ENCODE data around the gene STEAP2.
"Not testable (repeated sequence)": the region's sequence is repeated elsewhere in the genome, so short reads cannot be mapped to it uniquely, and the experiment has no call there.

STEAP2 gene

DNA sequence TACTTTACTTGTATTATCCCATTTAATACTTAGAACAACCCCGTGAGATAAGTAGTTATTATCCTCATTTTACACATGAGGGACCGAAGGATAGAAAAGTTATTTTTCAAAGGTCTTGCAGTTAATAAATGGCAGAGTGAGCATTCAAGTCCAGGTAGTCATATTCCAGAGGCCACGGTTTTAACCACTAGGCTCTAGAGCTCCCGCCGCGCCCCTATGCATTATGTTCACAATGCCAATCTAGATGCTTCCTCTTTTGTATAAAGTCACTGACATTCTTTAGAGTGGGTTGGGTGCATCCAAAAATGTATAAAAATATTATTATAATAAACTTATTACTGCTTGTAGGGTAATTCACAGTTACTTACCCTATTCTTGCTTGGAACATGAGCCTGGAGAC lies 22.0 kb downstream of the STEAP2 start:
- no peak for DNase-seq (ENCODE audit: low read depth, low spot score)

- DNase-seq (ENCODE audit: low read depth, low spot score) = no peak
These were observed 25.3 kb downstream of the STEAP2 start for GRCh38 chr7:90236721-90237289.

DNA sequence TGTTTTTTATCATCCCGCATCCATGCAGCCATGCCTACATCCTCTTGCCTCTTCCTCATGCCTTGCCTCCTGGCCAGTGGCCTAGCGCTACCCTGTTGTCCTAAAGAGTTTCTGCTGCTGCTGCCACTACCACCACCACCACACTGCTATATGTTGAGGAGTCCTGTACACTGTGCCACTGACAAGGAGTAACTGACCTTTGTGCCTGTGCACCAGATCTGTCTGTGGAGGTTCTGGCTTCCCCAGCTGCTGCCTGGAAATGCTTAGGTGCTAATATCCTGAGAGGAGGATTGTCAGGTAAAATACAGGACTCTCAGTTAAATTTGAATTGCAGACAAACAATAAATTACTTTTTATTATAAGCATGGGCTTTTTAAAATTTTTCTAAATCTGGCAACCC lies 26.5 kb downstream of the STEAP2 start:
- no peak for DNase-seq (ENCODE audit: low read depth, low spot score)

DNA sequence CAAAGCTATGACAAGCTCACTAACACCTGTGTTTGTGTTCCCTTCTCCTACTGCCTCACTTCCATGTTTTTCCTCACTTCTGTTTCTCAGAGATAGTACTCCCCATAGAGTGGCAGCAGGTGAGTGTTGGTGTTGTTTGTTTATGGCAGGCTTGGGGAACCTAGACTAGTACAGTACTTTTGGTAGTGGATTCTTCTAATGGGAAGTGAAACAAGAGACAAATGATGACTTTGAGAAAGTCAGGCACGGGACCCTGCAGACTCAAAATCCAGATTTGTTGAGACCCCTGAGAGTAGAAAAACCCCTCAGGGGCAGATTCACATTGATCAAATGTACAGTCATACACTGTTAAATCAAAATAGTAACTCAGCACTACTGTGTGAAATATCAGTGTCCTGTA lies 27.0 kb downstream of the STEAP2 start:
- DNase-seq (ENCODE audit: low read depth, low spot score) = no peak

- DNase-seq (ENCODE audit: low read depth, low spot score) = no peak
These were observed 27.5 kb downstream of the STEAP2 start for GRCh38 chr7:90239050-90239449.

DNA sequence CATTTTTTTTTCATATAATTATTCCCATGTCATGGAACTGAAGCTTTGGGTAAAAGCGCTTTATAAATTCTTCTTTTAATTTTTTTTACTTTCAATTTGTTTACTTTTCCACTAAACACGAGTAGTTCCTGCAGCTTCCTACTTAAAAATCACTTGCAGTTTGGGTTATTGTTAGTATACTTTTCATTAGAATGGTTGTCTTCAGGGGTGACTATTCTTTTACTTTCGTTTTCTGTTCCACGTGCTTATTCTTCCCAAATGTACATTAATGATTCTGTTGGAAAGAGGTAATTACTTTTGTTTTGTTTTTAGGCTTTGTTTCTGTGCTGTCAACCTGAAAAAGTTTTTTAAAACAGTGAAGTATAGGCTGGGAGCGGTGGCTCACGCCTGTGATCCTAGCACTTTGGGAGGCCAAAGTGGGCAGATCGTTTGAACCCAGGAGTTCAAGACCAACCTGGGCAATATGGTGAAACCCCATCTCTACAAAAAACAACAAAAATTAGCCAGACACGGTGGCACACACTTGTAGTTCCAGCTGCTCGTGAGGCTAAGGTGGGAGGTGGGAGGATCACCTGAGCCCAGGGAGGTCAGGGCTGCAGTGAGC lies 28.2 kb downstream of the STEAP2 start:
- no peak for DNase-seq (ENCODE audit: low read depth, low spot score)

- DNase-seq (ENCODE audit: low read depth, low spot score) = no peak
These were observed 31.0 kb downstream of the STEAP2 start for GRCh38 chr7:90242369-90243168.

- DNase-seq (ENCODE audit: low read depth, low spot score) = no peak
These were observed 32.0 kb downstream of the STEAP2 start for GRCh38 chr7:90243556-90243955.

- no peak for DNase-seq (ENCODE audit: low read depth, low spot score)
These were observed 33.0 kb downstream of the STEAP2 start for GRCh38 chr7:90244565-90244908.

- DNase-seq (ENCODE audit: low read depth, low spot score) = peak; percentile 49
These were observed 33.6 kb downstream of the STEAP2 start, which contains the start of gene CFAP69 for GRCh38 chr7:90244909-90245851. CFAP69 (plus strand) TSS chr7:90245174; CDS start chr7:90245425, 251 bp downstream.

- no peak for DNase-seq (ENCODE audit: low read depth, low spot score)
These were observed 34.6 kb downstream of the STEAP2 start for GRCh38 chr7:90246171-90246570.

DNA sequence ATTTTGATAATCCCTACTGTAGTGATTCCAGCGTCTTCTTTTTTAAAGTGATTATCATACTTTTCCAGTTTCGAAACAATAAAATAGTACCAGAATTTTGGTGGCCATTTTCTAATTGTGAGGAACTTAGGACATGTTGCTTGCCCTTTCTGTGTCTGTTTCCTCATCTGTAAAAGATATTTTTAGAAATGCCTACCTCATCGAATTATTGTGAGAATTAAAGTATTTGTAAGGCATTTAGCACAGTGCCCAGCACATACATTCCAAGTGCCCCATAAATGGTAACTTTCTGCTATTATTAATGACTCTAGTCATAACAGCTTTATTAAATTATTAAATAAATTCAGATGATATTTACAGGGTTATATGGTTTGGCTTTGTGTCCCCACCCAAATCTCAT lies 37.2 kb downstream of the STEAP2 start:
- DNase-seq (ENCODE audit: low read depth, low spot score) = no peak

DNA sequence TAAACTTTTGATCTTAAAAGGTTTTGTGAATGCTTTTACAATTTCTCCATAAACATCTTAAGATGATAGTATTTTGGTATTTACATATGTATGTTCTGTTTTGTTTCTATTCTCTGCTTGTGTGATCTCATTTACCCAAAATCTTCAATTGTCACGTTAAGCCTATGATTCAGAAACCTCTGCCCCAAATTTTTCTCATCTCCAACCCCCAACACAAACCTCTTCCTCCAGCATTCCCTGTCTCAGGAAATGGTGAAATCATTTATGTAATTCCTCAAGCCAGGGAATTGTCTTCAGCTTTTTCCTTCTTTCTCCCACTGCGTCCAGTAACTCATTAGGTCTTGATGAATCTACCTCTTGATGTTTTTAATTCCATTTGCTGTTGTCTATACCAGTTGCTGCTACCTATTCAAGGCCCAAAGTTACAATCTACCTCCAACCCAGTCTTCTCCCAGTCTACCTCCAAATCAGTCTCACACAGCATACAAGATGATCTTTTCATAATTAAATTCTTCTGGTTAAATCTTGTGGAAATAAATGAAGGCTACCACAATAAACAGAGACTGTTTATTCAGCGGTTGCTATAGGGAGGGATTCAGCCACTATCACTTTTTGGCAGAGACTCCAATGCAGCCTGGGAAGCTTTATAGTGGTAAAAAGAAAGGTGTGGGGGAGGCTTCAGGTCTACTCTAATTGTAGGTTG lies 39.2 kb downstream of the STEAP2 start:
- no peak for DNase-seq (ENCODE audit: low read depth, low spot score)

DNA sequence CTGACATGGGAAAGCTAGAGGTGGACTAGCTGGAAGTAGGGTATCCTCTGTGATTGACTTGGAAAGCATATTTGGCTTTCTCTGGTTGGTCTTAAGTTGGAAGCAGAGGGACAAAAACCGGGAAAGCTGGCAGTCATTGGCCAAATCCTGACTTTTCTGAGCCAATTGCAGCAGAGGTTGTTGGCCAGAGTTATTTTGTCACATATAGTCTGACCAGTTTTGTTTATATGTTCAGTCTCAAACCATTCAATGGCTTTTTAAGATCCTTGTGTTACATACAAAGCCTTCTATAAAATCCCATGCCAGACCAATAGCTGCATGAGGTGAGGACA lies 39.7 kb downstream of the STEAP2 start:
- DNase-seq (ENCODE audit: low read depth, low spot score) = no peak

DNA sequence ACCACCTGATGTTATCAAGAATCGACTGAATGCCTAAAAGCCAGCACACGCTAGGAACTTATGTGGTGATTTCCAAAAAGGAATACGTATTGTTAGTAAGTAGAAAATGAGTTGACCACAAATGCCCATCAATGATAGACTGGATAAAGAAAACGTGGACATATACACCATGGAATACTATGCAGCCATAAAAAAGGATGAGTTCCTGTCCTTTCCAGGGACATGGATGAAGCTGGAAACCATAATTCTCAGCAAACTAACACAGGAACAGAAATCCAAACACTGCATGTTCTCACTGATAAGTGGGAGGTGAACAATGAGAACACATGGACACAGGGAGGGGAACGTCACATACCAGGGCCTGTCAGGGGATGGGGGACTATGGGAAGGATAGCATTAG lies 44.5 kb downstream of the STEAP2 start:
- not testable (repeated sequence) for DNase-seq (ENCODE audit: low read depth, low spot score)

DNA sequence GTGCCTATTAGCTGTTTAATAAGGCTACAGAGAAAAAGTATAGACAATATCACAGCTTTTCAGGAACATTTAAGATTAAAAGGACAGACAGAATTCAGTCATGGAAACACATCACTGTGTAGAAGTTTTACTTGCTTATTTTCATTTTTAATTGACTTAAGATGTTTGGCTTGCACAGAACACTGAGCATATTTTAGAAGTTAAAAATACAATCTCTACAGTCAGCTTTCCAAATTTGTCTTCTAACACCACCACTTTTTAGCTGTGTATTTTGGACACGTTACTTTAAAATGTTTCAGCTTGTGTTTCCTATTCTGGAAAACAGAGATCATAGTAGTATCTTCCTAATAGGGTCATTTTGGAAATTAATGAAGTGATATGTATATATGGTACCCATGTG lies 45.2 kb downstream of the STEAP2 start:
- DNase-seq (ENCODE audit: low read depth, low spot score) = no peak

- no peak for DNase-seq (ENCODE audit: low read depth, low spot score)
These were observed 49.9 kb downstream of the STEAP2 start for GRCh38 chr7:90261441-90261840.

GRCh38 chr7:90262438-90262837 lies 50.9 kb downstream of the STEAP2 start:
- DNase-seq (ENCODE audit: low read depth, low spot score) = no peak

GRCh38 chr7:90266808-90267207 lies 55.3 kb downstream of the STEAP2 start:
- DNase-seq (ENCODE audit: low read depth, low spot score) = no peak

- DNase-seq (ENCODE audit: low read depth, low spot score) = no peak
These were observed 55.8 kb downstream of the STEAP2 start for GRCh38 chr7:90267263-90267858.

GRCh38 chr7:90269163-90269562 lies 57.6 kb downstream of the STEAP2 start:
- DNase-seq (ENCODE audit: low read depth, low spot score) = no peak
